ENCODE results near the gene TMEM150A.
A peak's percentile ranks its signal among the peaks of the same experiment; 100 is the strongest.

TMEM150A gene

DNA sequence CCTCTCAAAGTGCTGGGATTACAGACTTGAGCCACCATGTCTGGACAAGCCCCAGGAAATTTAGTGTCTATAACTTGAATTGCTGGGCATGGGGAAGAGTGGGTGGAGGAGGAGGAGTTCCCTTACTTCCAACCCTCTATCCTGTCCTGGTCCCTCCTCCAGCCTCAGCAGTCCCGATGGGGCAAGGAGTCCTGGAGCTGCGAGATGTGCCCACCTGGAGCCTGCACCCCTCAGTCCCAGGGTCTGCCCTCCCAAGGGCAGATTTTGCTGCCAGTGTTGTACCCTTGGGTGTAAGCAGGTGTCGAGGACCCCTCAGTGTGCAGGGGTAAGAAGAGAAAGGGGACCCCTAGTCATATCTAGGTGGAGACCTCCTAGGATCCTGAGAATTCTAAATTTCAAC lies 22.3 kb downstream of the TMEM150A start:
- no peak for DNase-seq (ENCODE audit: low read depth)
- H3K4me3 ChIP-seq (ENCODE audit: low read length), result no peak overlapping the region
- no peak for TF ChIP-seq CTCF (IDR thresholded peaks at IDR 0.05; ENCODE audit: insufficient read depth, low read depth, low read length, missing control alignments)

DNA sequence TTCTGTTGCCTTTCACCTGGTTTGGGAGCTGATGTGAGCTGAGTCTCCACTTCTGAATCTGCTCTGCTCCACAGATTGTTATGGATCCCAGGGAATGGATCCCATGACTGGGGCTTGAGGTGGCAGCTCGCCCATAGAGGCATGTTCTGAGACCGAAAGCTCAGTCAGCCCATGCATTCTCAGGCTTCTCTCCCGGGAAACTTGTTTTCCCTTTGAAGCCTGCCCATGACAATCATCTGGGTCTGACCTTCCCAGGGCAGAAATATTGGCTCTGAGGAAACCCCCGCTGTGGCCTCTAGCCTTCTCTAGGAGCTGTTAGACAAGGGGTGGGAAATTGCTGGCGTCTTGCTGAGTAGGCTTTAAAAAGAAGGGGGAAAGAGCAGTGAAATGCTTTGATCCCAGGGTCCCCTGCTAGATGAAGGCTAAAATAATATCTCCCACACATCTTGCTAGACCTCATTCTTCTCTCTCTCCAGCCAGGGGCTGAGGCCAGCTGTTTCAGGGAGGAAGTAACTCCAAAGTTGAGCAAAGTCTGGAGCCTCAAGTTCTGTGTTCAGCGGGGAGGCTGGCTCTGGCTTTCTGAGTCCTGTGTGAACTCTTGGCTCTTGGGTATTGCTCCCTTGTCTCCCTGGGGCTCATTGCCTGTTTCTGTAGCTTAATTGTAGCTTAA lies 23.1 kb downstream of the TMEM150A start:
- TF ChIP-seq CTCF (IDR thresholded peaks at IDR 0.05; ENCODE audit: insufficient read depth, low read depth, low read length, missing control alignments), result no peak
- no peak for DNase-seq (ENCODE audit: low read depth)
- H3K4me3 ChIP-seq (ENCODE audit: low read length), result peak overlapping the region; percentile 87

DNA sequence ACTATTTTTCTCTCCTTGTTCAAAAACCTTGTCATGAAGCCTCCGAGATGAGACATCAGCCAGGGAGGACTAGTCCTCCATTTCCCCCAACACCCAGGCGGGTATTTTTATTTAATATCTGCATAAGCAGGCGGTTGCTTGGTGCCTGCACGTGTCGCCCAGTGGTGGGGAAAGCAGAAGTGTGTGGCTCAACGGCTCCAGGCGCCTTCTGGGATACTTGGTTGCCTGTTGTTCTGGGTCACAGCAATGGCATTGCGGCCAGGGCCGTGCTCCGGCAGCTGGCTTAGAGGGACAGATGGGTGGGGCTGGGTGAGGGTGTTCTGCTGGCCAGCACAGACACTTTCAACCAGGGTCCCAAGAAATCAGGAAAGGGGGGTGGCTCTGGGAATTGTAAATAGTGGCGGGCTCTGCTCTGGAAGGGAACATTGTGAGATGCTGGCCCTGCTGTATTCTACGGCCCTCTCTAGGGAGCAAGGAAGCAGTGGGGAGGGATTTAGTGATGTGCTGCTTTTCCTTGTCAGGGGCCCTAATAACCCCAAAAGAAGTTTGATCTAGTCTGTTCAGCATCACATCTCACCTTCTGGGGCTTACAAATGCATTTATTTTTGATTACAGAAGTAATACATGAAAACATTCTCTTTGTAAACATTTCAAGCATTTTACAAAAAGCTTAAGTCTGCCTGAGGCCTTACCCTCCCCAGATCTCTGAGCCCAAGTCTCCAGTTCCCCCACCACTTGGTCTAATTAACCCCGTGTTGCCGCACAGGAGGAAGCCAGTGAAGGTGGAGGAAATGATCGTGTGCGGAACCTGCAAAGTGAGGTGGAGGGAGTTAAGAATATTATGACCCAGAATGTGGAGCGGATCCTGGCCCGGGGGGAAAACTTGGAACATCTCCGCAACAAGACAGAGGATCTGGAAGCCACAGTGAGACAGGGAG lies 24.0 kb downstream of the TMEM150A start:
- no peak for TF ChIP-seq CTCF (IDR thresholded peaks at IDR 0.05; ENCODE audit: insufficient read depth, low read depth, low read length, missing control alignments)
- no peak for DNase-seq (ENCODE audit: low read depth)
- peak overlapping the region; percentile 87 for H3K4me3 ChIP-seq (ENCODE audit: low read length)

GRCh38 chr2:85577386-85578242 lies 24.9 kb downstream of the TMEM150A start, which contains the start of gene VAMP8:
TSS of gene VAMP8 (plus strand) at chr2:85577586. CDS start at chr2:85577647, 61 bp downstream.
- peak; percentile 91 for DNase-seq (ENCODE audit: low read depth)
- peak within 1 kb of the TSS; percentile 87 for H3K4me3 ChIP-seq (ENCODE audit: low read length)
- TF ChIP-seq CTCF (IDR thresholded peaks at IDR 0.05; ENCODE audit: insufficient read depth, low read depth, low read length, missing control alignments), result no peak

DNA sequence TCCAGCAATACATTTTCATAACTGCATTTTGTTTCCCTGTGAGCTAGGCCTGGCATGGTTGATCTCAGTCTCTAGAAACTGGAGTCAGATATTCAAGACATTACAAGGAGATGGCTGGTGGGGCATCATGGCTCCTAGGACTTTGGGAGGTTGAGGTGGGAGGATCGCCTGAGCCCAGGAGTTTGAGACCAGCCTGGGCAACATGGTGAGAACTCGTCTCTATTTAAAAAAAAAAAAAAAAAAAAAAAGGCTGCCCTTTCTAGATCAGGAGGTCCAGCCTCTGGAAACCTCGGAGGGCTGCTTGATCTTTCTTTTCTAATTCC lies 25.5 kb downstream of the TMEM150A start:
- no peak overlapping the region for H3K4me3 ChIP-seq (ENCODE audit: low read length)
- TF ChIP-seq CTCF (IDR thresholded peaks at IDR 0.05; ENCODE audit: insufficient read depth, low read depth, low read length, missing control alignments), result no peak
- DNase-seq (ENCODE audit: low read depth), result no peak

GRCh38 chr2:85575739-85576138 lies 26.8 kb downstream of the TMEM150A start:
- DNase-seq (ENCODE audit: low read depth), result no peak
- TF ChIP-seq CTCF (IDR thresholded peaks at IDR 0.05; ENCODE audit: insufficient read depth, low read depth, low read length, missing control alignments), result no peak

More at GRCh38 chr2:85575739-85576138, 26.8 kb downstream of the TMEM150A start:
- H3K4me3 ChIP-seq (ENCODE audit: low read length), result no peak overlapping the region

Data from epithelial cell of esophagus (primary cell).